Ascending aorta (tissue), 2 donors: Measurements from ENCODE around the gene PLCB3. TPM values are rescaled to one million over a fixed set of nuclear protein-coding genes. Genes with fewer than 3 reads are reported as not detected.

ENCODE experiments used
- DNase-seq, 2 donors: peaks; one replicate each; pipeline ENCODE4 v3.0.0-alpha.2; 2019; ENCODE audit warnings: low spot score in 2 of 2
- H3K27ac ChIP-seq, 2 donors: fragments of 200-600 bp; sonication (generic); one replicate each; pipeline ENCODE4 v1.5.1; 2016 to 2017; ENCODE audit warnings: mild to moderate bottlenecking in 1 of 2
- H3K27me3 ChIP-seq: fragments of 200-600 bp; sonication (generic); one replicate; pipeline ENCODE4 v1.5.1; 2017
- H3K36me3 ChIP-seq, 2 donors: fragments of 200-600 bp; sonication (generic); one replicate each; pipeline ENCODE4 v1.5.1; 2016
- H3K4me1 ChIP-seq, 2 donors: fragments of 200-600 bp; sonication (generic); one replicate each; pipeline ENCODE4 v1.5.1; 2016 to 2017; ENCODE audit warnings: mild to moderate bottlenecking in 1 of 2
- H3K4me3 ChIP-seq, 2 donors: fragments of 200-600 bp; sonication (generic); one replicate each; pipeline ENCODE4 v1.5.1; 2016 to 2017; ENCODE audit warnings: mild to moderate bottlenecking in 1 of 2
- H3K9me3 ChIP-seq, 2 donors: fragments of 200-600 bp; sonication (generic); one replicate each; pipeline ENCODE4 v1.5.1; 2016
- intact Hi-C: fragments of 100-400 bp; cut with DNase I; formaldehyde crosslinking; loops from one replicate; pipeline ENCODE4 v1.15.1; 2023
- total RNA-seq: library from RNA; depleted of rRNA; stranded (reverse); fragments of >200 nt; gene quantifications from one replicate; pipeline ENCODE4 v1.1.0, GENCODE V29; 2016
- TF ChIP-seq, protein P1 (sequence below), 3 experiments: fragments of 200-600 bp in 2 of 3; fragments of 450-650 bp in 1 of 3; sonication (generic) in 2 of 3; IDR thresholded peaks; one replicate each; pipeline ENCODE4 v1.5.1; 2016 to 2019; ENCODE audit warnings: antibody characterized with exemption in 3 of 3, mild to moderate bottlenecking in 1 of 3, moderate library complexity in 1 of 3

PLCB3 gene
- total RNA-seq, 1 donor from 2014 or later, result 54.0 TPM

DNA sequence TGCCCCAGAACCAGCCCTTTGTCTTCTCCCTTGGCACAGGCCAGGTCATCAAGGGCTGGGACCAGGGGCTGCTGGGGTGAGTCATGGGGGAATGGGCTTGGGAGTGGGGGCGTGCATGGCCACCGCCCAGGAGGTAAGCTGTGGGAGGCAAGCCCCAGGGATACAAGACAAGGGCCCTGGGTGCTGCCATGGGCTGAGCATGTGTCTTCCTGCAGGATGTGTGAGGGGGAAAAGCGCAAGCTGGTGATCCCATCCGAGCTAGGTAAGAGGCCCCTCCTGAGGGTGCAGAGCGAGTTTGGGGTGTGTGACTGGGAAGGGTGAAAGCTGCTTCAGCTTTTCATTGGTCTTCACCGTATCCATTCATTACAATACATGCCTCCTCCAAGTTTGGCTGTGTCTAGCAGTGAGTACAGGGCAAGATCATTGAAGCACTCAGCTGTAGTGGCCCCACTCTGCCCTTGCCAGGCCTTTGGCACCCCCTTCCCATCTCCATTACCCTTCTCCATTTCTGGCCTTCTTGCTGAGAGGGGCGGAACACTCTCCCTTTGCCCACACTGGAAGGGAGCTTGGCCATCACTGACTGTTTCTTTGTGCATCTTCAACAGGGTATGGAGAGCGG, 8.0 kb upstream of the PLCB3 start:
- Histone ChIP-seq H3K27me3 (no peaks in the 10 kb centered on the region), H3K4me3 (peak overlapping the region in 1 of 2 donors; percentile 91), H3K9me3 (no peaks in the 10 kb centered on the region), H3K36me3 (peaks cover 15 to 19% of the 10 kb centered on the region in 2 donors), H3K27ac (peak overlapping the region in 1 of 2 donors; percentile 96), H3K4me1 (peaks cover 15 to 32% of the 10 kb centered on the region in 2 donors)
- TF ChIP-seq, protein P1, sequence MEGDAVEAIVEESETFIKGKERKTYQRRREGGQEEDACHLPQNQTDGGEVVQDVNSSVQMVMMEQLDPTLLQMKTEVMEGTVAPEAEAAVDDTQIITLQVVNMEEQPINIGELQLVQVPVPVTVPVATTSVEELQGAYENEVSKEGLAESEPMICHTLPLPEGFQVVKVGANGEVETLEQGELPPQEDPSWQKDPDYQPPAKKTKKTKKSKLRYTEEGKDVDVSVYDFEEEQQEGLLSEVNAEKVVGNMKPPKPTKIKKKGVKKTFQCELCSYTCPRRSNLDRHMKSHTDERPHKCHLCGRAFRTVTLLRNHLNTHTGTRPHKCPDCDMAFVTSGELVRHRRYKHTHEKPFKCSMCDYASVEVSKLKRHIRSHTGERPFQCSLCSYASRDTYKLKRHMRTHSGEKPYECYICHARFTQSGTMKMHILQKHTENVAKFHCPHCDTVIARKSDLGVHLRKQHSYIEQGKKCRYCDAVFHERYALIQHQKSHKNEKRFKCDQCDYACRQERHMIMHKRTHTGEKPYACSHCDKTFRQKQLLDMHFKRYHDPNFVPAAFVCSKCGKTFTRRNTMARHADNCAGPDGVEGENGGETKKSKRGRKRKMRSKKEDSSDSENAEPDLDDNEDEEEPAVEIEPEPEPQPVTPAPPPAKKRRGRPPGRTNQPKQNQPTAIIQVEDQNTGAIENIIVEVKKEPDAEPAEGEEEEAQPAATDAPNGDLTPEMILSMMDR (IDR thresholded peaks at IDR 0.05), result no peak
- intact Hi-C loops, result no loop called here
- no peak for DNase-seq

DNA sequence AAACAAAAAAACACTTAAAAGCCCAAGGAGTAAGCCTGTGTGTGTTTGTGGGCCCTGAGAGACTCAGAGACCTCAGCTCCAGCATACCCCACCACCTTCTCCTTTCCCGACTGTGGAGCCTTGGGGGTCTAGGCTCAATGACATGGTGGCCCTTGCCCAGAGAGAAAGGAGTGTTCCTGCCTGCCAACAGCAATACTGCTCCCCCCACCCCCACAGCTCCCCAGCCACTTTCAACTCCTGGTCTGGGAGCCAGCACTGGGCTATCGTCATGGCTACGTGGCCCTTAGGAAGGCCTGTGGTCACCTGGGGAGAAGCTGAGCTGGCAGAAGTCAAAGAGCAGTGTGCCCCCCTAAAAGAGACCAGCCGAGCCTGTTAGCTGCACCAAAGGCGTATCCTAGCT, 7.2 kb upstream of the PLCB3 start:
- no peak overlapping the region for H3K4me3 ChIP-seq
- H3K4me1 ChIP-seq, result peaks cover 15 to 32% of the 10 kb centered on the region in 2 donors
- DNase-seq, result no peak
- TF ChIP-seq, protein P1 (IDR thresholded peaks at IDR 0.05), result no peak
- H3K9me3 ChIP-seq, result no peaks in the 10 kb centered on the region
- H3K27ac ChIP-seq, result peak overlapping the region; percentile 80 to 94
- intact Hi-C loops, result no loop called here
- peaks cover 11 to 13% of the 10 kb centered on the region in 2 donors for H3K36me3 ChIP-seq
- no peaks in the 10 kb centered on the region for H3K27me3 ChIP-seq

DNA sequence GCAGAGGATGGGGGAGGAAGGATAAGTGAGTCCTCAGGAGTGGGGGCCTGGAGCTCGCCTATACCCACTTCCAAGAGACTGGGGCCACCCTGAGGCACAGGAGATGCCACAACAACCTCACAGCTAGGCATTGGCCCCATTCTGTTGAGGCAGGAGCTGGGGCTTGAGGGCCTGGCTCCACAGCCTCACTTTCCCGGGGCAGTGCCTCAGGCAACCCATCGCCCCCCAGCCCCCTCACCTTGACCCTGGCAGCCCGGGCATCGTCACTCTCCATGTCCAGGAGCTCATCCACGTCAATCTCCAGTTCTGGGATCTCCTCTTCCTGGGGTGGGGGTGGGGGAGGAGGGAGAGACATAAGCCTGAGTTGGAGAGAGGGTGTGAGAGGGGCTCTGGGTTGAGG, 6.4 kb upstream of the PLCB3 start:
- Histone ChIP-seq H3K4me1 (peaks cover 15 to 29% of the 10 kb centered on the region in 2 donors), H3K36me3 (peaks cover 11 to 13% of the 10 kb centered on the region in 2 donors), H3K27me3 (no peaks in the 10 kb centered on the region), H3K4me3 (peak overlapping the region; percentile 68 to 79), H3K27ac (peak overlapping the region; percentile 80 to 94), H3K9me3 (no peaks in the 10 kb centered on the region)
- no peak for DNase-seq
- TF ChIP-seq, protein P1 (IDR thresholded peaks at IDR 0.05), result no peak
- intact Hi-C loops, result no loop called here

DNA sequence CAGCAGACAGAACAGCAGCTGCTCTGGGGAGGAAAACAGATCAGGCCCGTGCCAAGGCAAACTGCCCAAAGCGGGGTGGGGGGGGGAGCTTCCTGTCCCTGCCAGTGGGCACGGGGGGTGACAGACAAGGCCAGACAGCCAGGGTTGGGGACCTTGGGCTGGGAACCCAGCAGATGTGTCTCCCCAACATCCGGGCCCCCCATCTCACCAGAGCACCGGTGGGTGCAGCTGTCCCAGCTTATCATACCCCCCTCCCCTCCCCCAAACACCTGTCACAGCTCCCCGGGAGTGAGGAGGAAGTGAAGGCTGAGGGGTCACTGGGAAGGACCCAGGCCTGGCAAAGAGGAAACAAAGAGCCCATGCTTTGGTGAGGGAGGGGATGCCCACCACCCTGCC, 5.9 kb upstream of the PLCB3 start:
- intact Hi-C loops, result no loop called here
- DNase-seq, result peak in 1 of 2 donors; percentile 85

DNA sequence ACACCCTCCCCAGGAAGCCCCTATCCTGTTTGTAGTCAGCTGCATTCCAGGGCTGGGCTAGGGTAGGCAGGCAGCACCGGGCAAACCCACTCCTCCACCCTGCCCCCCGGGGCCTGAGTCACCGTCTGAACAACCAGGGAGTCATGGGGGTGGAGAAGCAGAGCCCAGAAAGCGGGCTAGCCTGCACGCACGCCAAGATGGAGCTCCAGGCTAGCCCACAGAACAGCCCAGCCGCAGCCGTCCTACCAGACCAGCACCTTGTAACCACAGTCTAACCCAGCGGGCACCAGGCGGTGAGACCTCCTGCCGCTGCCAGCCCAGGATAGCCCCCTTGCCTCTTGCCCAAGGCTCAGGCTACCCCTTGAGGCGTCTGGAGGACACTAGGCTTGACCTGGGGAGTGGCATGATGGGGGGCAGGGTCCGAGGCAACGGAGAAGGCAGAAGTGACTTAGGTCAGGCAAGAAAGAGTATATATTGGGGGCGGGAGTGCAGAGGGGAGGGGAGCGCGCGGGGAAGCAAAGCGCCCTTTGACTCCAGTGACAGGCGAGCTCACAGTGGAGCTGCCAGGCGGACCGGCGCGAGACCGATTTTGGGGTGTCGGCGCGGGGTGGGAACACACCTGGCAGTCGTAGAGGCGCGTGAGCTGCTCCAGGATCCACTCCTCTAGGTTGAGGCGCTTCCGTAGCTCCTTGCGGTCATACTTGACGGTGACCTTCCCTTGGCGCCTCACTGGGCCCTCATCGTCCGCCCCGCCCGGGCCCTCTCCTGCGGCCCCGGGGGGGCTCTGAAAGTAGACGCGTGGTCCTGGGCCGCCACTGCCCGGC, 5.3 kb upstream of the PLCB3 start:
- peak overlapping the region; percentile 80 to 94 for H3K27ac ChIP-seq
- DNase-seq, result peak; percentile 87 to 95
- H3K36me3 ChIP-seq, result peaks cover 11 to 13% of the 10 kb centered on the region in 2 donors
- intact Hi-C loops, result no loop called here
- H3K9me3 ChIP-seq, result no peaks in the 10 kb centered on the region
- TF ChIP-seq, protein P1 (IDR thresholded peaks at IDR 0.05), result no peak
- no peaks in the 10 kb centered on the region for H3K27me3 ChIP-seq
- H3K4me1 ChIP-seq, result peaks cover 15 to 30% of the 10 kb centered on the region in 2 donors
- H3K4me3 ChIP-seq, result peak overlapping the region; percentile 68 to 79

More for the DNA sequence above, 5.9 kb upstream of the PLCB3 start:
- Histone ChIP-seq H3K36me3 (peaks cover 11 to 13% of the 10 kb centered on the region in 2 donors), H3K4me1 (peaks cover 15 to 26% of the 10 kb centered on the region in 2 donors), H3K27me3 (no peaks in the 10 kb centered on the region), H3K9me3 (no peaks in the 10 kb centered on the region), H3K27ac (peak overlapping the region; percentile 80 to 94), H3K4me3 (peak overlapping the region; percentile 68 to 79)
- TF ChIP-seq, protein P1 (IDR thresholded peaks at IDR 0.05), result no peak
